ENCODE results near the gene TNS4. TPM values are rescaled to one million over a fixed set of nuclear protein-coding genes. Genes with fewer than 3 reads are reported as not detected.

Gene TNS4
- polyA plus RNA-seq, 2 of the 4 experiments (the other 2 are of a cell fraction), result 24.2 to 73.5 TPM

GRCh38 chr17:40484285-40484972 lies 17.0 kb downstream of the TNS4 start (continued):
- no peak for TF ChIP-seq RNF2 (IDR thresholded peaks at IDR 0.05; ENCODE audit: borderline replicate concordance, low read depth)
- no peak for TF ChIP-seq HEYL (CRISPR knock-in tag; IDR thresholded peaks at IDR 0.05)

- ChIA-PET POLR2A (interaction anchor here (0.8 to 1.4 kb wide), 2 partner anchors 59 to 66 kb away, joined by 4 to 7 read pairs; partner anchors contain the start of gene TOP2A), CTCF (interaction anchor here (1.2 to 15.5 kb wide), 8 partner anchors 8 to 121 kb away, joined by 4 to 379 read pairs (median 6); no protein-coding TSS in a partner anchor)
- Histone ChIP-seq H3K27ac (peak overlapping the region; percentile 96 to 97), H3K4me1 (peaks cover 91% of the 10 kb centered on the region), H3K4me2 (peak overlapping the region; percentile 61; the same call in 1 of the 3 replicates), H3K9me3 (no peaks in the 10 kb centered on the region), H3K4me3 (no peak overlapping the region)
- FAIRE-seq (no peak), DNase-seq (ENCODE audit: low read depth in 1 of 2, low spot score in 1 of 2) (no peak), ATAC-seq (no peak)
- TF ChIP-seq NR3C1 (IDR thresholded peaks at IDR 0.05), result no peak
- TF ChIP-seq E2F6 (IDR thresholded peaks at IDR 0.05; ENCODE audit: borderline replicate concordance, low read depth), result no peak
- no peak for TF ChIP-seq NPAS2 (CRISPR knock-in tag; IDR thresholded peaks at IDR 0.05; ENCODE audit: borderline replicate concordance)
- no peak for TF ChIP-seq KDM5A (IDR thresholded peaks at IDR 0.05)
- no peak for TF ChIP-seq RCOR1 (IDR thresholded peaks at IDR 0.05; ENCODE audit: low read depth, low read length)
- 0 out of 2 replicates have a peak, but pooled peaks have one; percentile 74 for TF ChIP-seq POLR2AphosphoS2 (conservative IDR thresholded peaks at IDR 0.05; ENCODE audit: low read length)
- 0 out of 2 replicates have a peak, but pooled peaks have one; percentile 6 for TF ChIP-seq HOXA7 (CRISPR knock-in tag; IDR thresholded peaks at IDR 0.05)
- TF ChIP-seq HOXB13 (CRISPR knock-in tag; IDR thresholded peaks at IDR 0.05; ENCODE audit: low read depth), result no peak
- no peak for TF ChIP-seq GATA3 (IDR thresholded peaks at IDR 0.05; ENCODE audit: borderline replicate concordance)
- TF ChIP-seq CHD2 (IDR thresholded peaks at IDR 0.05; ENCODE audit: low read length, partially characterized antibody), result no peak
- TF ChIP-seq TP53 (CRISPR knock-in tag; IDR thresholded peaks at IDR 0.05), result no peak; the same call in 1 of the 2 replicates
- TF ChIP-seq POLR2A (IDR thresholded peaks at IDR 0.05; ENCODE audit: low read length), result no peak
- no peak for TF ChIP-seq FOSL2 (IDR thresholded peaks at IDR 0.05)
- TF ChIP-seq FOSL2 (CRISPR knock-in tag; IDR thresholded peaks at IDR 0.05), result no peak
- TF ChIP-seq JUN (IDR thresholded peaks at IDR 0.05), result 0 out of 5 replicates have a peak, but pooled peaks of 1 of the 2 experiments have one; percentile 3
- TF ChIP-seq RARB (CRISPR knock-in tag; IDR thresholded peaks at IDR 0.05), result no peak
- no peak for TF ChIP-seq REST (IDR thresholded peaks at IDR 0.05)
- no peak for TF ChIP-seq MYC (IDR thresholded peaks at IDR 0.05; ENCODE audit: borderline replicate concordance, low read length)
- TF ChIP-seq SREBF2 (IDR thresholded peaks at IDR 0.05), result no peak
- 85% methylated on average over 4 of the region's 4 CpGs for WGBS (ENCODE audit: missing lambda C conversion rate)
Measured at GRCh38 chr17:40483679-40484078, 17.7 kb downstream of the TNS4 start.

- POLR2A ChIA-PET, result no interaction called here
- DNase-seq (ENCODE audit: low read depth in 1 of 2, low spot score in 1 of 2), result peak in 1 of 2 experiments; percentile 86
- TF ChIP-seq ESRRA (IDR thresholded peaks at IDR 0.05; ENCODE audit: borderline replicate concordance, low read length) (no peak), GATA3 (IDR thresholded peaks at IDR 0.05; ENCODE audit: borderline replicate concordance) (0 out of 2 replicates have a peak, but pooled peaks have one; percentile 6), POLR2AphosphoS2 (conservative IDR thresholded peaks at IDR 0.05; ENCODE audit: low read length) (peak; percentile 89), MAX (IDR thresholded peaks at IDR 0.05) (no peak)
- ATAC-seq, result no peak
- Histone ChIP-seq H3K4me2 (peak overlapping the region; percentile 38), H3K9me3 (no peaks in the 10 kb centered on the region), H3K4me1 (peaks cover 82% of the 10 kb centered on the region), H3K4me3 (no peak overlapping the region), H3K27ac (peak overlapping the region; percentile 96 to 97)
- CTCF ChIA-PET, result interaction anchor here (0.5 to 15.5 kb wide), 7 partner anchors 11 to 783 kb away, joined by 3 to 379 read pairs (median 5); no protein-coding TSS in a partner anchor
- WGBS (ENCODE audit: missing lambda C conversion rate), result 61% methylated on average over 6 of the region's 6 CpGs
- no peak for FAIRE-seq
Measured at GRCh38 chr17:40482722-40483121, 18.7 kb downstream of the TNS4 start.
